GM21515 (cell line): Measurements from ENCODE around the gene MRM3.
"Not testable (repeated sequence)": the region's sequence is repeated elsewhere in the genome, so short reads cannot be mapped to it uniquely, and the experiment has no call there.

Experiments
- ATAC-seq: cut with Tn5 transposase; IDR thresholded peaks from one replicate; pipeline ENCODE4 v1.9.1; 2021; ENCODE audit not compliant: unreplicated experiment

MRM3 gene

GRCh38 chr17:795276-795675 is 13.1 kb downstream of the MRM3 start:
- ATAC-seq: no peak

GRCh38 chr17:795721-796120 is 13.6 kb downstream of the MRM3 start:
- ATAC-seq: no peak

GRCh38 chr17:796609-797008 is 14.5 kb downstream of the MRM3 start:
- ATAC-seq: no peak

- ATAC-seq: no peak
These were observed 15.2 kb downstream of the MRM3 start for GRCh38 chr17:797236-797840.

- no peak for ATAC-seq
These were observed 16.1 kb downstream of the MRM3 start for GRCh38 chr17:798246-798645.

GRCh38 chr17:799261-799660 is 17.1 kb downstream of the MRM3 start:
- no peak for ATAC-seq

- ATAC-seq: no peak
These were observed 18.5 kb downstream of the MRM3 start for GRCh38 chr17:800446-801242.

GRCh38 chr17:801660-802059 is 19.5 kb downstream of the MRM3 start:
- no peak for ATAC-seq

- no peak for ATAC-seq
These were observed 20.3 kb downstream of the MRM3 start for GRCh38 chr17:802481-802880.

- no peak for ATAC-seq
These were observed 21.0 kb downstream of the MRM3 start for GRCh38 chr17:802901-803881.

- no peak for ATAC-seq
These were observed 22.6 kb downstream of the MRM3 start for GRCh38 chr17:804541-805435.

- not testable (repeated sequence) for ATAC-seq
These were observed 23.7 kb downstream of the MRM3 start for GRCh38 chr17:805886-806285.

GRCh38 chr17:806346-806745 is 24.2 kb downstream of the MRM3 start:
- no peak for ATAC-seq

- ATAC-seq: no peak
These were observed 24.8 kb downstream of the MRM3 start for GRCh38 chr17:806781-807522.

GRCh38 chr17:807523-808294 is 25.6 kb downstream of the MRM3 start:
- ATAC-seq: no peak

GRCh38 chr17:811051-811784 is 29.1 kb downstream of the MRM3 start:
- no peak for ATAC-seq

- ATAC-seq: no peak
These were observed 30.6 kb downstream of the MRM3 start for GRCh38 chr17:812638-813204.

GRCh38 chr17:814371-814770 is 32.2 kb downstream of the MRM3 start:
- no peak for ATAC-seq
